Activated CD8-positive, alpha-beta memory T cell treated with anti-CD3 and anti-CD28 coated beads for 1 hour (primary cell): ENCODE measurements around the gene SMPDL3A.

Source experiments
- DNase-seq, 2 donors: peaks; one replicate each; pipeline ENCODE4 v3.0.0-alpha.2; 2020; ENCODE audit warnings: low read depth in 1 of 2; ENCODE audit errors: extremely low read depth in 1 of 2

The SMPDL3A gene

GRCh38 chr6:122772724-122773415 lies 16.2 kb upstream of the SMPDL3A start:
- no peak for DNase-seq

GRCh38 chr6:122775975-122776374 lies 13.1 kb upstream of the SMPDL3A start:
- no peak for DNase-seq

DNA sequence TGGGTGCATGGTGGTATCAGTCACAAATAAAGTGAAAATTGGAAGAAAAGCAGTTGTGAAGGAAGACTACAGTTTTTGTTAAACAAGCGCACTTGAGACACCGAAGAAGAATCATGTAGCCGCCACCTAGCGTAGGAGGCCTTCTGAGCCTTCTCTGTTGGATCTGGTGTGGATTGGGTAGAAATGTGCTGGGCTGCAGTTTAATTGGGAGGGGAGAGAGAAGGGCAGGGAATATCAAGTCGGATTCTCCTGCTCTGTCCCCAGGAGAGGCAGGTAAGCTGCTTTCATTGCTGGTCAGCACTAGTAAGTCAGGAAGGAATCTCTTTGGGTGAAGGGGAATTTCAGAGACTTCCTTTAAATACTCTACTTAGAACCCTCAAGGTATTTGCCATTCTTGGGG lies 10.8 kb upstream of the SMPDL3A start:
- no peak for DNase-seq

DNA sequence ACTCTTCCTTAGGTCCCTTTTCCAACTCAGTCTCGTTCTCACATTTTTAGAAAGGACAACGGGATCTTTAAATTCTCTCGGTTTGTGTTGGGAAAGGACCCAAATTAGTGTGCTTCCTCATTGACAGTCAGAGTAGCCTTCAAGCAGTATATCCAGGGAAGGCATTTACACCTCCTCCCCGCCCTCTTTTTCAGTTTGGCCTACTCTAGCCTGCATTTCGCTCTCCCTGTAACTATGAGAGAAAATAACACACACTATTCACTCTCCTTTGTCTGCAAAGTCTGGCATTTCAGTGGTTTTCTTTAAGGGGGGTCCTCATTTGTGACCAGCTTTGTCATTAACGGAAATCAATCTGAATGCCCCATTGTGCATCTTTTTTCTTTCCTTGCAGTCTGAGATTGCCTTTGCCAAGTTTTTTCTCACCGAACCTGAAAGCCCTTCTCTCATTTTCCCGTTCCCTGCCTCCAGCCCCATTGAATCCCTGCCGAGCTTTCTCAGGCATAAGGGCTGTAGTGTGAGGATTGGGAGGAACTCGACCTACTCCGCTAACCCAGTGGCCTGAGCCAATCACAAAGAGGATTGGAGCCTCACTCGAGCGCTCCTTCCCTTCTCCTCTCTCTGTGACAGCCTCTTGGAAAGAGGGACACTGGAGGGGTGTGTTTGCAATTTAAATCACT lies 9.9 kb upstream of the SMPDL3A start:
- DNase-seq: no peak

GRCh38 chr6:122779667-122780066 lies 9.4 kb upstream of the SMPDL3A start, which contains the start of gene FABP7:
FABP7 (plus strand) TSS chr6:122779716; CDS start chr6:122779795, 79 bp downstream.
- DNase-seq: no peak

DNA sequence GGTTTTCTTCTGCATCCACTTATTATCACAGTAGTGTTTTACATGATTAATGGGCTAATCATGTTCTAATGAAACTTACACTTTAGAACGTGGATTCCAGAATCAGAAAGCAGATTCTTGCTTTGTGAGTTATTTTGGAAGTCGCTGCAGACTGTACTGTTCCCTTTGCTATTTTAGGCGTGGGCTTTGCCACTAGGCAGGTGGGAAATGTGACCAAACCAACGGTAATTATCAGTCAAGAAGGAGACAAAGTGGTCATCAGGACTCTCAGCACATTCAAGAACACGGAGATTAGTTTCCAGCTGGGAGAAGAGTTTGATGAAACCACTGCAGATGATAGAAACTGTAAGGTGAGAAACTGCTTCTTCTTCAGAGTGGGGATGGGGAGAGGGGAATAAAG lies 8.9 kb upstream of the SMPDL3A start:
- no peak for DNase-seq

- DNase-seq: no peak
Measured at GRCh38 chr6:122781716-122782115, 7.3 kb upstream of the SMPDL3A start.

- DNase-seq: no peak
Measured at GRCh38 chr6:122783401-122783800, 5.7 kb upstream of the SMPDL3A start.

DNA sequence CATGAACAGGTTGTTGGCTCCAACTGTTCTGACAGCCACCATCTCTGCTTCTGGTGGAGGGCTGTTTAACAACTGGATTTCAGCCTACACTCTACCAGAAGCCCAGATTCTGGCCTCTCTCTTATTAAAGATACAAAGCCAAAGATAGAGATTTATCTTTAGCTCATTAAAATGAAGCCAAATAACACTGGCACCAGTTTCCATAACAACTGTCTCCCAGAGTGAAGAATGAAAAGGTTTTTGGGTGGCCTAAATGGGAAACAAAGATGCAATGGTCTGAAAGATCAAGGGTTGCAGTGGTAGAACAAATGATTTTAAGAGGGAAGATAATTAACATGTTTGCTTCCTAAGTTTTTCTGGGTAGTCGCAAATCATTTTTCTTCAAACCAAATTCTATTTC lies 3.2 kb upstream of the SMPDL3A start:
- no peak for DNase-seq

DNA sequence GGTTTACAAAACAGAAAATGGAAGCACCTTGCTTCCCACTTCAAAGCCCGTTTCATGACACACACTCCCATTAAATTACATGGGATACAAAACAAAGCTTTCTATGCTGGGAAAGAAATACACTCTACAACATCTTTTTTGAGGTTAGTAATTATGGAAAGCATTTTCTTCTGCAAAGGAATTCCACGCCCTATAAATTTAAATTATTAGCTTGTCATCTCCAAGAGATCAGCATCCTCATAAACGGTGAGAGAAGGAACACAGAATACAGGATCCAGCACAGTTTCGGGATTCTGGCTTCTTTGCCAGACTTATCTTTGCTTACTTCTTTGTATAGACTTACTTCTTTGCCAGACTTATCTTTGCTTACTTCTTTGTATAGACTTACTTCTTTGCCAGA lies 1.3 kb upstream of the SMPDL3A start:
- no peak for DNase-seq

DNA sequence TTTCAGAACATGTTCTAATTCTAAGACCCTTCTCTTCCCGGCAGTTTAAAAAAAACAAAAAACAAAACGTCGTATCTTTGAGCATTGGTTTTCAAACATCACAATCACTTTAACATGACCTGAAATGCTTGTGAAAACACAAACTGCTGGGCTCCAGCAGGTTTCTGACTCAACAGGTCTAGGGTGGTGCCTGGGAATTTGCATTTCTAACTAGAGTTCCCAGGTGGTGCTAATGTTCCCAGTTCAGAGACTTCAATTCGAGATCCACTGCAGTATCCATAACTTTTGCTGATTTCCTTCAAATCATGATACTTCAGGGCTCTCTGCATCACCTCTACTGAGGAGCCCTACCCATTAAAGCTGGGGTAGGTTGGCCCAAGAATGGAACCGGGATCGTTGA lies 850 bp upstream of the SMPDL3A start:
- DNase-seq: no peak

GRCh38 chr6:122788663-122789181 lies 336 bp upstream of the SMPDL3A start:
- DNase-seq: no peak

- DNase-seq: no peak
Measured at GRCh38 chr6:122790028-122790422, 967 bp downstream of the SMPDL3A start.

DNA sequence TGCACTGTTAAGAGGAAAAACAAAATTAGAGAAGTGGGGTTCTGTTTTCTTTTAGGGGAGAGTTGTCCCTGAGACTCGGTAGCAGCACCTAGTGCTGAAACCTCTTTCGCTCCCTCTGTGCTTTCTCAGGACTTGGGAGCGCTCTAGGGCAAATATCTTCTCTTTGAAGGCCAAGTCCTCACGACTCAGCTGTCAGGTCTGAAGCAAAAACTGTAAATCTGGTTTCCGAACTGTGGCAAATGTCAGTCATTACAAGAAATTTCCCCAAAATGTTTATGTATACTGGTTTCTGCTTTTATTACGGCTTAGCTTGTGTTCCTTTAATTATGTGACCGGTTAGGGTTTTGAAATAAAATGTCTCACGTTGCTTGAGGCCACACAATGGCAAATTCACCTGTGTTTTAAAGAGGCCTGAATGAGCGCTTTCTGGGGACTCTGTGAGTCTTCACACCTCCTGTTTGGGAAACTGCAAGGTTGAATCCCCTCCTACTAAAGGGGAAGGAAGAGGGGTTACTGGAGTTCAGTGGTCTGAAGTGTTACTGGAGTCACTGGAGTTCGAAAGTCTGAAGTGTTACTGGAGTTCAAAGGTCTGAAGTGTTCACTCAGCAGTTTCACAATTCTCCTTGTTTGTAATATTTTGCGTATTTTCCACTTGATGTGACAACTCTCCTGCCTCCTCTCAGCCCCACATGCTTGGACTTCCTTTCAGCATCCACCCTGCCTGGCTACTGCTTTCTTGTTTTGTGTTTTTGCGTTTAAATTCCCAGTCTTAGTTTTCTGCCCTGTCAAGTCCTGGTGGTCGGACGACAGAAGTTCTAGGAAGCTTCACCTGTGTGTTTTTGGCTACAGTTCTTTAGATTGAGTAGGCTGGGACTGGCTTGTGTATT lies 1.6 kb downstream of the SMPDL3A start:
- no peak for DNase-seq

DNA sequence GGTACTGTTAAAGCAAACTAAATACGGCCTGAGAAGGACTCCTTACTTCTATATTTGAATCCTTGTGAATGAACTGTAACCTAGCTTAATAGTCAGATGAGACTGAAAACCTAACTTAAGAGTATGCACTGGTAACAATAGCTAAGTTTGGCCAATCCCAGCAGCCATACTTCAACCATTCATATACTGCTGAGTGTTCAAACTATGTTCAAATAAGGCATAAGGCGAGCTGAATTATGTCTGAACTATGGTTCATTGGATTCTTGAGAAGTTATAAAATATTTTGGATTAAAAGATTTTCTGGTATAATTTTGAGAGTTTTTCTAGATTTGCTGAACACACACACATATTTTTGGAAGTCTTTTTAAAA lies 2.2 kb downstream of the SMPDL3A start:
- DNase-seq: no peak

- DNase-seq: no peak
Measured at GRCh38 chr6:122792766-122793165, 3.7 kb downstream of the SMPDL3A start.

DNA sequence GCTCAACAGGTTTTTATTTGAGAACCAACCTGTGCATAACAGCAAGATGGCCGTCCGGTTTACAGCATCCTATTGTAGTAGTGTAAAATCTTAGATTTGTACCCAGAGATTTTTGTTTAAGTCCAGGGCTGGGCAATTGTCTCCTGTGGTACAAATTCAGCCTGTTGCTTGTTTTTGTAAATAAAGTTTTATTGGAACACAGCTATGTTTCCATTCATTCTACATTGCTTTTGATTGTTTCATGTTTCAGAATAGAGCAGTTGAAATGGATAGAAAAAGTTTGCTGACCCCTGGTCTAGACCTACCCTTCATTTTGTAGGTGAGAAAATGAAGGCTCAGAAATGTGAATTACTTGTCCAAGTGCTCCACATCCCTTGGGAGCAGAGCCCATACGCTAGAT lies 8.5 kb downstream of the SMPDL3A start:
- DNase-seq: no peak

DNA sequence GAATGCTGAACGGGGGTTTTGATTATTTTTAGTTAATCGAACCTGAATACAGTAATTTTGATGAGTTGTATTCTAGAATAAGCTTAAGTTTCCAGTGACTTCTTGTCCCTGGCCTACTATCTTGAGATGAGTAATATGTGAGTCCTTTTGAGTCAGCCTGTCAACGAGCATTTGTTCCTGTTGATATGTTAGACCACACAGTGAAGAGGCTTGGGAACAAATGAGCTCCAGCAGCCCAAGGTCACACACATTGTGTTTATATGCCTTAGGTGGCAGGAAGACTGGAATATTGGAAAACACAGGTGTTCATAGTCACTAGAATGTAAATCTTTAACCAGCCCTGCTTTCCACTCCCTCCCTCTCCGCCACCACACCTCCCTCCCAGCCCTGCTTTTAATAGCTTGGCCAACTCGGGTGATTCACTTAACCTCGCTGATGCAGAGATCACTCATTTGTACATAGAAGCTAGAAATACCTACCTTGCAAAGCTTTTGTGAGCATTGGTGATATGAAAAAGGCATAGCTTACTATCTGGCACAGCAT lies 9.1 kb downstream of the SMPDL3A start:
- no peak for DNase-seq

GRCh38 chr6:122799140-122799745 lies 10.2 kb downstream of the SMPDL3A start:
- no peak for DNase-seq

- no peak for DNase-seq
Measured at GRCh38 chr6:122799916-122800686, 11.0 kb downstream of the SMPDL3A start.
